Esophagus mucosa (tissue), 1 donor: ENCODE measurements around the gene VENTX. TPM values are rescaled to one million over a fixed set of nuclear protein-coding genes. Genes with fewer than 3 reads are reported as not detected.

Experiments used
- ATAC-seq: fragments of 200-7000 bp; cut with Tn5 transposase; one replicate; pipeline ENCODE4 v1.9.1; 2020
- total RNA-seq: library from RNA; stranded (reverse); gene quantifications from one replicate; pipeline ENCODE4 v1.2.4, GENCODE V29; 2023
- donor health status: DM: yes; HTN: yes; CAD: no.

Gene VENTX
- total RNA-seq, 1 donor from 2014 or later, result 0.12 TPM

DNA sequence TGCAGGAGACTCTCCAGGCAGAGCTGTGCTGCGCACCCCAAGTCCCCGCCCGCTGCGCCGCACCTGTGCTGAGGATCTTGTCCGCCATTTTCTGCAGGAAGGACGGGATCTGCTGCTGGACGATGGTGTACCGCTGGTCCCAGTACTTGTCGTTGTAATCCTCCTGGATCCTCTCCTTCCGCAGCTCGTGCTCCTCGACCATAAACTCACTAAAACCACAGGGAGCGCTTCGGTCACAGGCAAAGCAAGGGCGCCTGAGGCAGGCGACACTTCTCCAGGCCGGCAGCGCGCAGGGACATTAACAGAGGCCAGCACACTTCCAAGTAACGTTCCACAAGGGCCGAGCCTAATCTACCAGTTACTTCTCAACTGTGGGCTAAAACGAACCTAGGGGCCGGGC is 52.1 kb downstream of the VENTX start:
- ATAC-seq, result no peak

Other genes starting within 250 kb of the VENTX start
- gene ADGRA1, start 149.9 kb upstream of the VENTX start, total RNA-seq, result not detected
- gene KNDC1, start 77.6 kb upstream of the VENTX start, total RNA-seq, result 3.8 TPM
- not detected for gene UTF1, start 7.6 kb upstream of the VENTX start, total RNA-seq
- gene ADAM8, start 39.0 kb downstream of the VENTX start, total RNA-seq, result 2.5 TPM
- 35.8 TPM for gene TUBGCP2, start 71.0 kb downstream of the VENTX start, total RNA-seq
- gene ZNF511, start 71.1 kb downstream of the VENTX start, total RNA-seq, result 34.9 TPM
- not detected for gene CALY, start 99.0 kb downstream of the VENTX start, total RNA-seq
- not detected for gene PRAP1, start 109.5 kb downstream of the VENTX start, total RNA-seq
- gene FUOM, start 120.2 kb downstream of the VENTX start, total RNA-seq, result 10.2 TPM
- 79.5 TPM for gene ECHS1, start 135.5 kb downstream of the VENTX start, total RNA-seq
- 11.3 TPM for gene PAOX, start 141.4 kb downstream of the VENTX start, total RNA-seq
- gene MTG1, start 156.3 kb downstream of the VENTX start, total RNA-seq, result 35.2 TPM
- gene SPRN, start 186.8 kb downstream of the VENTX start, total RNA-seq, result 0.12 TPM
- gene SCART1, start 216.1 kb downstream of the VENTX start, total RNA-seq, result 0.56 TPM